NCI-H187 (cell line): Measurements from ENCODE around the gene ANKRD13C.
A peak's percentile ranks its signal among the peaks of the same experiment; 100 is the strongest.

ENCODE experiments used
- DNase-seq, 2 experiments: peaks; one replicate each; lab custom pipeline; 2025; lab: John Stamatoyannopoulos, UW

The ANKRD13C gene

DNA sequence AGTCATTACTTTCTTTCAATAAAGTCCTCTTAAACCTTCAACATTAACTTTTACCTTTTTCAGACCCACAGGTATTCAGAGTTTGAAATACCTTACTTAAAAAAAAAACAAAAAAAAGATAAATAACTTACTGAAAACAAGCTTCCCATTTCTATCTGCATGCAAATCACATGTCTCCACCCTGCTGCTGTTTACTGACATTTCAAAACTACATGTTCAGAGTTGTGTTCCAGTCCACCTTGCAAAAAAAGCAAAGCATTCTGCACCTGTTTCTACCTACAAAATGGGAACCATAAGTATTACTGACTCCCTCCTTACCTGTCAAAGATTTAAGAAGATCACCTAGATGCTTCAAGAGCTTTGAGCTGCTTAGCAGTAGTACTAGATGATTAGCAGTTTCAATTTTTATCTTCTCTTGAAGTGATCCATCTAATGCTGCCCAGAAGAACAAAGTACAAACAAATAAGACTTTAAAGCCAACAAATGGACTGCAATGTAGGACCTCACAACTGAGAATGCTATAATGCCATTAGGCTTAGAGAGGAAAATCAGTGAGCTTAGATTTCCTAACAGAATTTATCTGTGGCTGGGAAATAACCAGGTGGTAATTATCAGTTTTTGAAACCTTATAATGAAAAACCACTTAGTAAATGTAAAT is 61.2 kb downstream of the ANKRD13C start:
- no peak for DNase-seq

DNA sequence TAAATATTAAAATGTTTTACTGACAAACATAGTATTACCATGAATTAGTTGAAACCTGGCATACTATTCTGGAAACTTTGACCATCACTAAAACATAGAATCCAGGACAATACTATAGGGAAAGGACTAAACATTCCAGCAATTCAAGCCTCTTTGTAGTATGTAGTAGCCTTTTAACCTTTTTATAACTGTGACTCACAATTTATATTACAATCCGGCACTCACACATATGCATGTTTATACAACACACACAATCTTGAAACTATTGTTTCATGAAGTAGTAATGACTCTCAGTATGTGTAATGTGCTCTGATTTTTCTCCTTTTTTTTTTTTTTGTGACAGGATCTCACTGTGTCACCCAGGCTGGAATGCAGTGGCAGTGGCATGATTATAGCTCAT is 64.3 kb downstream of the ANKRD13C start:
- no peak for DNase-seq

DNA sequence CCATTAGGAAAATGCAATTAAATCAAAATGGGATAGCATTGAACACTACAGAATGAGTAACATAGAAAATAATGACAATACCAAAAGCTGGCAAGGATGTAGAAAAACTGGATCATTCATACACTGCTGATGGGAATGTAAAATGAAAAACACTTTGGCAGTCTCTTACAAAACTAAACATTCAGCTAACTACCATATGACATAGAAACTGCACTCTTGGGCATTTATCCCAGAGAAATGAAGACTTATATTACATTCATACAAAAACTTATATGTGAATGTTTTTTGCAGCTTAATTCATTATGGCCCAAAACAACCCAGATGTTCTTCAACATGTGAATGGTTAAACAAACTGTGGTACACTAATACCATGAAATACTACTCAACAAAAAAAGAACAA is 66.4 kb downstream of the ANKRD13C start:
- no peak for DNase-seq

DNA sequence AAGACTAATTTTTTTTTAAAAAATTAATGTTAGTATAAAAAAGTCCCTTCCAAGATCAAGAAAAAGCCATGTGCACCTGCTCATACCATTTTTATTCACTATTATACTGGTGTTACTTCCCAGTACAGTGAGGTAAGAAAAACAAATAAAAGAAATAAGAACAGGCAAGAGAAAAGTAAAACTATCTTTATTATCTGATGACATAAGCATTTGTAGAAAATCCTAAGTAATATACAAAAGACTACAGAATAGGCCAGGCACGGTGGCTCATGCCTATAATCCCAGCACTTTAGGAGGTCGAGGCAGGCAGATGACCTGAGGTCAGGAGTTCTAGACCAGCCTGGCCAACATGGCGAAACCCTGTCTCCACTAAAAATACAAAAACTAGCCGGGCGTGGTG is 68.1 kb downstream of the ANKRD13C start:
- no peak for DNase-seq

DNA sequence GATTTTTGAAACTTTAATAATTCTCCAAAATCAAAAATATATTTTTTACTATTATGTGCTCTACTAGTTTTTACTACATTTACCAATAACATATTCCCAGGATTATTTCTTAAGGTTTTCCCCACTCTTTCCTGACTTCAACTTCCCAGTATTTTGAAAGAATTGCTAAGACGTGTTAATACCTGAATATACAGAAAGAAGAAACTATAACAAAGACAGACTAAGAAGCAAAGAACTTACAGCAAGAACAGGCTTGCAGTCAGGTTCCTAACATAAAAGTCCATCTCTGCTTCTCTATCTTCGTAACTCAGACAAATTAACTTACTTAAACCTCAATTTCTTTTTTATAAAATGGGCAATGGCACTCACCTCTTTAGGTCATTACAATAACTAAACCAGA is 70.2 kb downstream of the ANKRD13C start:
- no peak for DNase-seq

DNA sequence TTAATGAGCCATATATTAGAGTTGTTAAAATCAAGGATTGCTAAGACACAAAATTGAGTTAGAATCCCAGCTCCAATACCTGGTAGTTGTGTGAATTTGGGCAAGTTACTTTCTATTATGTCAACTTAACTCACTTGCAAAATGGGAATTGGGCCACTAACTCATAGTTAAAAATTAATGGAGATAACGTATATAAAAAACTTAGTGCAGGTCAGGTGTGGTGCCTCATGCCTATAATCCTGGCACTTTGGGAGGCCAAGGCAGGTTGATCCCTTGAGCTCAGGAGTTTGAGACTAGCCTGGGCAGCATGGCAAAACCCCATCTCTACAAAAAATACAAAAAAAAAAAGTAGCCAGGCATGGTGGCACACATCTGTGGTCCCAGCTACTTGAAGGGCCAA is 75.8 kb downstream of the ANKRD13C start:
- no peak for DNase-seq

DNA sequence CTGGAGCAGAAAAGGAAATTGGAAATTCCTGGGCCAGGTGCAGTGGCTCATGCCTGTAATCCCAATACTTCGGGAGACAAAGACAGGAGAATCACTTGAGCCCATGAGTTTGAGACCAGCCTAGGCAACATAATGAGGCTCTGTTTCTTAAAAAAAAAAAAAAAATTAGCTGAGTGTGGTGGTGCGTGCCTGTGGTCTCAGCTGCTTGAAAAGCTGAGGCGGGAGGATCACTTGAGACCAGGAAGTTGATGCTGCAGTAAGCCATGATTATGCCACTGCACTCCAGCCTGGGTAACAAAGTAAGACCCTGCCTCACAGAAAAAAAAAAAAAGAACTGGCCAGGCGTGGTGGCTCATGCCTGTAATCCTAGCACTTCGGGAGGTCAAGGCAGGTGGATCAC is 76.6 kb downstream of the ANKRD13C start:
- no peak for DNase-seq

DNA sequence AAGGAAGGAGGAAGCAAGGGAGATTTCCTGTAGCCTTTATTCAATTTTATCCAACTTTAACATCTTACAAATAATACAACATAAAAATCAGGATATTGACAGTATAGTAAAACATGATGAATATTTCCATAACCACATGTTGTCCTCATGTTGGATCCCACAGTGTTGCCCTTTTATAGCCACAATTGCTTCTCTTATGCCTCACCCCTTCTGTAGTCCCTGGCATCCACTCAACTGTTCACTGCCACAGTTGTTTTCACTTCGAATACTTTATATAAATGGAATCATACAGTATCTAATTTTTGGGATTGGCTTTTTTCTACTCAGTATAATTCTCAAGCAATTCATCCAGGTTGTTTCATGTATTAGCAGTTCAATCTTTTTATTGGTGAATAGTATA is 88.6 kb downstream of the ANKRD13C start:
- DNase-seq = no peak

DNA sequence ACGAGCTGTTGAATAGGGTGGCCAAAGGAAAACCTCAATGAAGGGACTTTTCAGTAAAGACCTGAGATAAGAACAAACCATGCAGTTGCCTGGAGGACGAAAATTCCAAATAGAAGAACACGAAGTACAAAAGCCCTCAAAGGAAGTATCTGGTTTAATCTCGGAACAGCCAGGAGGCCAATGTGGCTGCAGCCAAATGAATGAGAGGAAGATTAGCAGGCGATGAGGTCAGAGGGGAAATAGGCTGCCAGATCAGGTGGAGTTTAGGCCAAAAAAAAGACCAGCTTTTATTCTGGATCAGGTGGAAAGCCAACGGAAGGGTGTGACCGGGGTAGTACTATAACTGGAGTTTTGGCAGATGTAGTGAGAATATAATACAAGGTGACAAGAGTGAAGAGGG is 89.7 kb downstream of the ANKRD13C start:
- no peak for DNase-seq

DNA sequence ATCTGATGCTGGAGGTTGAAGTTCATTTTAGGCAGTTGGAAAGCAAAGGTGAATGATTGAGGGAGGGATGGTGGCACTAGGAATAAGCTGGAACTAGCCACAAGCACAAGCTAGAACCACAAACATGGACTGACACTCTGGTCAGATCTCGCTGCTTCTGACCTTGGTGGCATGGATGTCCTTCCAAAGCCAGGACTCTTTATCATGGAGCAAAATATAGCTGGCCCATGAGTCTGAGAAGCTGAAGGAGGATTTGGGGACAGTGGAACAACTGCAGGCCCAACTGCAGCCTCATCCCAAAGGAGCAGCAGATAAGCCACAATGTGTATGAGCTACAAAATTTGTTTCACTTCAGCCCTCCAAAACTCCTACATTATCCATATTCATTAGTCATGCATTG is 97.9 kb downstream of the ANKRD13C start:
- no peak for DNase-seq

DNA sequence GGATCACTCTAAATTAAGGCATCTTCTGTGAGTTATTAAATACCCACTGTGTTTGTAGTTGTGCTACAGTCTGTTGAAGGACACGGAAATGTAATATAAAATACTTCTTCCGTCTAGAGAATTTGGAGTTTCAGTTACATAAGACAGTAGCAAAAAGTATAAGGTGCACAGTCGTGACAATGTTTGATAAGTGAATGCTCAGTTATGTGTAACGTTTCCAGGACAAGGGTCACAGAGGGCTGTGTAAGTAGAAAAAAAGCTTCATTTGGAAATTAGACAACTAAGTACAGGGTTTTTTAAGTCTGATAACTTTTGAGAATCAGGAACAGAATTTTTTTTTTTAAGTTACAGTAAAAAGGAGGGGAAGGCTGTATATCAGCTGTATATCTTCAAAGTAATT is 105.8 kb downstream of the ANKRD13C start:
- DNase-seq = no peak

DNA sequence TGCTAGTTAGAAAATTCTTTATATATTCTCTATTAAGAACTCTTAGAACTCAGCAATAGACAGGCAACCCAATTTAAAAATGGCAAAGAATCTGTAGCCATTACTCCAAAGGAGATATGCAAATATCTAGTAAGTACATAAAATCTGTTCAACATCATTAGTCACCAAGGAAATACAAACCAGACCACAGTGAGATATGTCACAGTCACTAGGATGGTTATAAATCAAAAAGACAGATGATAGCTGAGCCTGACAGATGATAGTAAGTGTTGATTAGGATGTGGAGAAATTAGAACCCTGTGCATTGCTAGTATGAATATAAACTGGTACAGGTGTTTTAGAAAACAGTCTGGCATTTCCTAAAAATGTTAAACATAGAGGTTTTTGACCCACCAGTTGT is 106.8 kb downstream of the ANKRD13C start:
- DNase-seq = no peak

DNA sequence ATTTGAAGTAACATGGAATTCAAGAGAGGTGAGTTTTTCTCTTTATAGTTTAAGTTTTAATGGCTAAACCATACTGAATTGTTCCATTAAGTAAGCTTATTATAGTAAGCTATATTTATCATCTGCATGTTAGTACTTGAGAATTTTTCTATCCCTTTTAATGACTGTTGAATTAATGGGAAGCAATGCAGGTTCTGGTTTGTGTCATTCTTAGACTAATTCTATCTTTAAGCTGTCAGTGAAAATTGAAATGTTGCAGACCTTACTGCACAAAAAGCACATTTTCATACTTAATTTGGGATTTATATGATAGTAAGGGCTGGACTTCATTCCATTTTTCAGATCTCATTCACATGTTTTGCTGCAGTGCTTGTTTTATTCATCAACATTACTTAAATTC is 107.4 kb downstream of the ANKRD13C start:
- DNase-seq = no peak

DNA sequence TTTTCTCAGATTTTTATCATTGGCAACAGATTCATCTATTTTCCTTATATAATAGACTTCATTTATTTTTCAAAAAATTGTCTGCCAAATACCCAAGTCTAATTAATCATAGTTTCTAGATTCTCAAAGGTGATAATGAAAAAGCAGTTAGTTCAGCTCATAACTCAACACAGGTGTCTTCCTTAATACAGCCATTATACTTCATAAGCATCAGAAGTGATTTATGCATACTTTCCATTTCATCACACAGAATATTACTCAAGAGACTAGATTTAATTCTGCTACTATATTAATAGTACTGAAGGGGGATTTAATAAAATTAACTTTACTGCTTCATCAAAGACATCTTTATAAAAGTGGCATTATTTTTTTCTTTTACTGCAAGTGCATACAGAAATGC is 114.6 kb downstream of the ANKRD13C start:
- DNase-seq = no peak

DNA sequence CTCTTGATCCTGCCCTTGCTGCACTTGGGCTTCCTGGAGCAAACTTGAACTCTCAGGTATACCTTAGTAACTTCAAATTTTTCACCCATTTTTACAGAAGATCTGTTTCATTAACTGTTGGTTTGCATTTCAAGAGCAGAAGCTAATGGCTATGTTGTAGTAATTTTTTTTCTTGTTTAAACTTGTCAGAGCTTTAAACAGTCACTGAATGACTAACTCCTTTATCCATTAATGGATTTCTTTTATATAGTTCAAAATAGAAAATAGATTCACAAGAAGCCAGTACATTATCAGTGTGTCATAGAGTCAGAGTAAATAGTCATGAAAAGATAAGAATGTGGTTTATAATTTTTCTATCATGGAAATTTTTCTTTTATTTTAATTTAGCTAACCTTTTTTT is 119.8 kb downstream of the ANKRD13C start:
- no peak for DNase-seq

DNA sequence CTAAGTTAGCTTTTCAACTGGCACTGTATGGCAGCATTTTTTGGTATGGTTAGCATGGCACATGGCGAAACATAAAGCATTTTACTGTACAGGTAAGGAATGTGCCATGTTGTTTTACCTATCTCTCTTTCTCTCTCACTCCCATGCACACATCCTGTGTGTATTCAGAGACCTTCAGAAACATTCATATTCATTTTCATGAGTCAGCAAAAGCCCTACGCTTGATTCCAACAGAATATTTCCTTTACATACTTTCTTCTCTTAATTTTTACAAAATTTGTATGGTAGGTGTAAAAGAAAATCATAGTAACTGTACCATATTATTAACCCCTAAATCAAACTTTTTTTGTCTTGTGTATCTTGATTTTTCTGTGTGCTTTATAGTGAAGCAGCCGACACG is 123.0 kb downstream of the ANKRD13C start:
- no peak for DNase-seq

DNA sequence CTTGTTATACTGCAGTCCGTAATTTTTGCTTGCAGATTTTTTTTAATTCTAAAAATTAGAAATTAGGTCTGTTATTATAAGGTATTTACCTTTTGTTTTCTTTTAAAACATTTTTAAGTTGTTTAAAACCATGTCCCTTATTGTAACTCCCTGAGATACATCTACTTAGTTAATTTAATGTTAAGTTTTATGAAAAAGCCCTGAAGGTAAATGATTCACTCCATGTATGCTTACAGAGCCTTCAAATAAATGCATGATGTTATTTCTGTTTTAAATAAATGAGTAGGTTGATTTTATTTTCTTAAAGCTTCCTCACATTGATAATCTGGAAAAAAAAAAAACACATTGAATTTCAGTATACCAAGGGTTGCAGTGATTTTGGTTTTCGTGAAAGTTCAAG is 125.9 kb downstream of the ANKRD13C start:
- DNase-seq = no peak

DNA sequence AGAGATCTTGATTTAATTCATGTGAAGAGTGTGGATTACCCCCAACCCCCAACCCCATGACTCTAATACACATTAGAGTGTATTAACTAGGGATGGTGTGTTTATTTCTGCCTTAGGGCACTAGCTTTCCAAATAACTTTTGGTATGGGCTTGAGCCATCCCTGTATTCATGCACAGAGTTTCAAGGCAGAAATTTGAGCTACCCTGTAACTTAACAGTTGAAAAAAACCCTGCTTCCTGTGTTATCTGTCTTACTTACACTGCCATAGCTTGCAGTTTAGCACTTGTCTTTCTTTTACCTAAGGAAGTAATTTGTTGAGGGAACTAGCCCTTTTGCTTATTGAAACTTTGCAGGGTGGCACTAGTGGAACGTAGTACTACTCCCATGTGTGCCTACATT is 127.1 kb downstream of the ANKRD13C start:
- no peak for DNase-seq

DNA sequence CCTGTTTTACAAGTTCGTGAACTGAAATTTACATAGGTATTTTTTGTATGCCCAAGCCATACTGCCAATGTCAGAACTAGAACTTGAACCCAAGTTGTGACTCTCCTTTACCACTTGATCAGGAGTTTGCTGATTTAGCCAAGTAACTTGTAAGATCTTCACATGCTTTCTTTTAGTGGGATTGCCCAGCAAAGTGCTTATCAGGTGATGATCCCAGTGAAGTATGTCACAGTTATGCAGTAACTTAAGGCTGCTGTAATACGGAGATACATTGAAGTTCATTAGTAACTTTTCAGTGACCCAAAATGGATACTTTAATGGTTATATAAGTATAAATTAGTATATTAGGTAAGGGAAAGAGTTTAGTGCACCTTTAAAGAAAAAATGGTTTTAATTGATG is 129.6 kb downstream of the ANKRD13C start:
- DNase-seq = no peak

DNA sequence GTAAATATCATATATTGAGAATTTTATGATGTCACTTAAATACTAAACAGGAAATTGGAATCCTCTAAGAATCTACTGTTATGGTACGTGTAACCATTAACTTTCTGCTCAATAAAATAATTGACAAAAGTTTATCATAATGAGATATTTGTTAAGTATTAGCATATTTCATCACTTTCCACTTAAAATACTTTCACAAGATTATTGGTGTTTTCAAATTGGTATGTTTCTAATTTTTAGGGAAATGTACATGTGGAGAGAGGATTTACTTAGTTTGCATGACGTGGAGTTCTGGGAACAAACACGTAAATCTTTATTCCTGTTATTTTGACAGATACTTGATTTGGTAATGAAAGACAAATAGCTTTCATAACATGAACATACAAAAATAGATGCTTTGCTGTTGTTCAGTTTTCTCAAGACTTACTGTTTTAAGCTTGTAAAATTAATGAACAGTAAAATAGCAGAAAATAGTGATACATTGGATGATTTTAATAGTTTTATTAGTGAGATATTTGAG is 131.7 kb downstream of the ANKRD13C start:
- no peak for DNase-seq

DNA sequence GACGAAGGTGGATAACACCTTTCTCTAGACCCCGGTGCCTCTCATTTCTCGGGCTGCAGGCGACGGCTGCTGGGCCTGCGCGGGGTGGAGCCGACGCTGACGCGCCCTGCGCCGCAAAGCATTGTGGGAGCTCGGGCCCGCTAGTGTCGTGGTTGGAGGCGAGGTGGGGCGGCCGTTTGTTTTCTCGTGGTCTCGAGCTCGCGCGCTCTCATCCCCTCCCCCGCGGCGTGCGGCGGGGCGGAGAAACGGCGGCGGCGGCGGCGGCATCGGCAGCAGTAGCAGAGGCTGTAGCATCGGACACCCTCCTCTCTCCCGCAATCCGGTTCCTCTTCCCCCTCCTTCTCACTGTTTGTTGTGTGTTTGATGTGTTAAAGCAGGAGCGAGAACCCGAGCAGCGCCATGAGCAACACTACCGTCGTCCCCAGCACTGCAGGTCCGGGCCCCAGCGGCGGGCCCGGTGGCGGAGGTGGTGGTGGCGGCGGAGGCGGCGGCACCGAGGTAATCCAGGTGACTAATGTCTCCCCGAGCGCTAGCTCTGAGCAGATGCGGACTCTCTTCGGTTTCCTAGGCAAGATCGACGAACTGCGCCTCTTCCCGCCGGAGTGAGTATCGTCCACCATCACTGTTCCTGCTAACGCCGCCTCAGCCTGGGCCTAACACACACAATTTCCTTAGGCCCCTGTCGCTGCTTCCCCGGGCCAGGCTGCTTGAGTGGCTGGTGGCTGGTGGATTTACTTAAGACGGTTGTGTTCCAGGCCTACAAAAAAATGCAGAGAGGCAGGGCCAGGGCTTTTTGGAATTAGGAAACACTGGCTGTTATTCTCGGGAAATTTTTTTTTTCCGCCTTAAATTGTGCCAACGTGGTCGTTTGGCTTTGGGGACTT is 133.0 kb downstream of the ANKRD13C start, which contains the start of gene SRSF11:
Gene SRSF11 (plus strand): TSS at position 143 of the 884 bp plus-strand sequence. CDS start 257 bp downstream, at position 400.
- peak; percentile 88 to 94 for DNase-seq

DNA sequence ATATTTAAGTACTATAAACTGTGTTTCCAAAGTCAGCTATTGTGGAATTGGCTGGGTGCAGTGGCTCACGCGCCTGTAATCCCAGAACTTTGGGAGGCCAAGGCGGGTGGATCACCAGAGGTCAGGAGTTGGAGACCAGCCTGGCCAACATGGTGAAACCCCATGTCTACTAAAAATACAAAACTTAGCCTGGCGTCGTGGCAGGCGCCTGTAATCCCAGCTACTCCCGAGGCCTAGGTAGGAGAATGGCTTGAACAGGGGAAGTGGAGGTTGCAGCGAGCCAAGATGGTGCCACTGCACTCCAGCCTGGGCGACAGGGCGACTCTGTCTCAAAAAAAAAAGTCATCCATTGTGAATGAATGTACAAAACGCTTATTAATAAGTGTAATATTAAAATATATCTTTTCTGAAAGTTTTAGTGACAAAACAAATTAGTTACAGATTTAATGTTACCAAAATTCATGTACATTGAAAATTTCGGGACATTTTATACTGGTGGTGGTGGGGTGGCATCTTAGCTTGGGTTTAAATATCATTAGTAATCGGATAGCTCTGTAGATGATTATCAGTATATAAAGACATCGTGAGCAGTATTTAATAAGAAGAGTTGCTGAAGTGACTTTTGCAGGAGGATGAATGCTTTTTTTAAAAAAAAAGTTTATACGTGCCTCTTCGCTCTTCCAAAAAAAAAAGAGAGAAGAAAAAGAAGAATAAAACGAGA is 133.8 kb downstream of the ANKRD13C start:
- DNase-seq = no peak

DNA sequence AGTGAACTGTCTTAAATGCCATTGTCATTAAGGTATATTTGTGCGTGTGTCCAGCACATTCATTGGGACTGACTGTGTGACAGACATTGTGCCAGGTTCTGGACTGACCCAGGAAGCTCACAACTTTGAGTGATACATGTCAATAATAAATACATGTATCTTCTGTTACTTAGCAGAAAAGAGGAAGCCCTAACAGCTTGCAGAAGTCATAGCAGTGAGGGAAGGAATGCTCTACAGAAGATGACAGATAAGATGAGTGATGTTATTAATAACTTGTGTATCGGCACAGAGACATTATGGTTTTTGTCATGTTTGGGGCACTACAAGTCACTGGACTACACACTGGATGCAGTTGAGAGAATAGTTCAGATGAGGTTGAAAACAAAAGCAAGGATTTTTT is 134.5 kb downstream of the ANKRD13C start:
- no peak for DNase-seq
